Testis (tissue), 3 donors: ENCODE data around the gene MUC5AC. TPM values are rescaled to one million over a fixed set of nuclear protein-coding genes. Genes with fewer than 3 reads are reported as not detected.

Experiments used
- DNase-seq: peaks from one replicate; pipeline ENCODE4 v3.0.0-alpha.2; 2019
- H3K27ac ChIP-seq, 2 donors: fragments of 200-600 bp; sonication (generic); one replicate each; pipeline ENCODE4 v1.5.1; 2019
- H3K27me3 ChIP-seq: fragments of 200-600 bp; sonication (generic); one replicate; pipeline ENCODE4 v1.5.1; 2019
- H3K36me3 ChIP-seq: fragments of 200-600 bp; sonication (generic); one replicate; pipeline ENCODE4 v1.5.1; 2017; ENCODE audit warnings: low read depth; ENCODE audit errors: missing control alignments
- H3K4me1 ChIP-seq: fragments of 200-600 bp; sonication (generic); one replicate; pipeline ENCODE4 v1.5.1; 2019
- H3K4me3 ChIP-seq, 2 donors: fragments of 200-600 bp; sonication (generic); one replicate each; pipeline ENCODE4 v1.5.1; 2017 to 2019
- H3K9me3 ChIP-seq: fragments of 200-600 bp; sonication (generic); one replicate; pipeline ENCODE4 v1.5.1; 2017
- CTCF ChIP-seq, 3 experiments: fragments of 450-650 bp in 2 of 3; fragments of 200-600 bp in 1 of 3; sonication (generic) in 1 of 3; IDR thresholded peaks; one replicate each; pipeline ENCODE4 v1.5.1; 2016 to 2019; ENCODE audit warnings: antibody characterized with exemption in 3 of 3, mild to moderate bottlenecking in 2 of 3, moderate library complexity in 1 of 3
- POLR2A ChIP-seq: fragments of 450-650 bp; IDR thresholded peaks from one replicate; pipeline ENCODE4 v1.6.1; 2017; ENCODE audit warnings: antibody characterized with exemption, mild to moderate bottlenecking, moderate library complexity
- WGBS, 2 donors: methylation state at CpG; one replicate each; pipeline ENCODE4 v1.1.5; 2018; 5-methylcytosine and 5-hydroxymethylcytosine counted together
- intact Hi-C: fragments of 100-400 bp; cut with DNase I; formaldehyde crosslinking; loops from one replicate; pipeline ENCODE4 v1.15.1; 2023; ENCODE audit warnings: low total_unique reads
- polyA plus RNA-seq: library from polyadenylated mRNA; stranded (reverse); fragments of 350-450 nt; fragmentation: Illumina TruSeq; extraction: RNeasy Lipid Tissue Mini Kit (QIAGEN cat#74804); gene quantifications from one replicate; pipeline ENCODE4 v1.2.3, GENCODE V29; 2014; ENCODE audit warnings: low read depth, low replicate concordance; ENCODE audit not compliant: insufficient read depth
- total RNA-seq, 2 donors: library from RNA; depleted of rRNA; stranded (reverse); fragments of >200 nt; gene quantifications; one replicate each; pipeline ENCODE4 v1.2.3, GENCODE V29; 2016

The MUC5AC gene
- total and polyA plus RNA-seq, 3 donors from 2014 or later, result 0.31 to 0.62 (median 0.32) TPM

DNA sequence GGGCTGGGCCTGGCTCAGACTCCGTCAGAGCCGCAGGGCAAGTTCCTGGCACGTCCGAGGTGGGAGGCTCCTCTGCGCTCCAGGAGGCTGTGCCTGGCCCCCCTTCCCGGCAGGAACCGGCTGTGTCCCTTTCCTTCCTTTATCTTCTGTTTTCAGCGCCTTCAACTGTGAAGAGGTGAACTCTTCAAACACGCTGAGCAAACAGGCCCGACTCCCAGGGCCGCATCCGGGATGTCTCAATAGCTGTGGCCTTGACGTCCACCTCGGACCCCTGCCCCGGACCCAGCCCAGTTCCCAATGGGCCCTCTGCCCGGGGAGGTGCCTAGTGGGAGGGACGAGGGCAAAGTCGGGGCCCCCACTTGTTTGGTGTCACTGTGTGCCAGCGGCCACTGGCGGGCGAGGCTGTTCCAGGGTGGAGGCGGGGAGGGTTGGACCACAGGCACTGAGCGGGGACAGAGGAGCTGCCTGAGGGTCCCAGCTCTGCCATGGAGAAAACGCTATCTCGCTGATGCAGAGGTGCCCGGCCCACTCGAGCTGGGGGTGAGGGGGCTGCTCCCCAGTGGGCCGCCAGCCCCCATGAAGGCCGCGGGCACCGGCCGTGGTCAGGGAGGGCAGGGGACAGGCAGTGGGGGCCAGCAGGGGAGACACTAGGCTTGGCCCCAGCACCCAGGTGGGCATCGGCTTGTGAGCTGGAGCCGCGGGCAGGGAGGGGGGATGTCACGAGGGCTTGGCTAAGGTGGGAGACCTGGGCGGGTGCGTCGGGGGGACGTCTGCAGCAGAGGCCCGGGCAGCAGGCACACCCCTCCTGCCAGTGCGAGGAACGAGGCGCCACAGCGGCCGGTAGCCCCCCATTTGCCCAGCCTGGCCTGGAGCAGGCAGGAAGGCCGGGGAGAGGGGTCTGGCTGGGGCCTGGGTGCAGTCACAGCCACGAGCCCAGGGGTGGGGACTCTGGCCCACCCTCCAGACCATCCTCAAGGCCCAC is 62.4 kb downstream of the MUC5AC start:
- no peaks in the 10 kb centered on the region for H3K36me3 ChIP-seq
- intact Hi-C loops, result no loop called here
- no peak for DNase-seq
- TF ChIP-seq POLR2A (no peak), CTCF (IDR thresholded peaks at IDR 0.05) (no peak)
- no peak overlapping the region for H3K4me3 ChIP-seq
- 62 to 63% methylated on average over 22 to 47 of the region's 48 CpGs for WGBS, 2 donors
- H3K4me1 ChIP-seq, result peaks cover 12% of the 10 kb centered on the region
- H3K27ac ChIP-seq, result no peak overlapping the region
- H3K27me3 ChIP-seq, result no peaks in the 10 kb centered on the region
- H3K9me3 ChIP-seq, result no peaks in the 10 kb centered on the region

DNA sequence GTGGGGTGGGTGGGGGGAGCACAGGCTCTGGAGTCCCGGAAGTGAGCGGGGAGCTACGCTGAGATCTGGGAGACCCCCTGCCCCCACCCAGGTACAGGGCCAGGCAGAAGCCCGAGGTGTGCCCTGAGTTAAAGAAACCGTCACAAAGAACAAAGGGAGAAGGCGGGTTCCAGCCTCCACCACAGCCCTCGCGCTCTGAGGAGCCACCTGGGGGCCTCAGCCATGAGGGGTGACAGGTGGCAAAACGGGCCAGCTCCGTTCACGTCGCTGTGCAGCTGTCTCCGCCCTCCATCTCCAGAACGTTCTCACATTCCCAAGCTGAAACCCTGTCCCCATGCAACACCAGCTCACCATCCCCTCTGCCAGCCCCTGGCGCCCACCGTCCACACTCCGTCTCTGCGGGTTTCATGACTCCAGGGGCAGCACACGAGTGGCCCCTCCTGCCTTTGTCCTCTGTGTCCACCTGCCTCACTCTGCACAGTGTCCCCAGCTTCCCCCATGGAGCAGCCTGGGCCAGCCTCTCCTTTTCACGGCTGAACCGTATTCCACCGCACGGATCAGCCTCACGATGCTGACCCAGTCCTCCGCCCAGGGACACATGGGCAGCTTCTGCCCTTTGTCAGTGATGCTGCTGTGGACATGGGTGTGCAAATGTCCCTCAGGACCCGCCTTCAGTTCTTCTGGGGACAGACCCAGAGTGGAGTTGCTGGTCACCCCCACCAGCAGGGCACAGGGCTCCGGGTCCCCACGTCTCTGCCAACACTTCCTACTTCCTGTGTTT is 63.4 kb downstream of the MUC5AC start:
- intact Hi-C loops, result no loop called here
- DNase-seq, result no peak
- TF ChIP-seq CTCF (IDR thresholded peaks at IDR 0.05), result no peak
- TF ChIP-seq POLR2A, result no peak
- no peaks in the 10 kb centered on the region for H3K27me3 ChIP-seq
- peaks cover 12% of the 10 kb centered on the region for H3K4me1 ChIP-seq
- H3K9me3 ChIP-seq, result no peaks in the 10 kb centered on the region
- H3K4me3 ChIP-seq, result no peak overlapping the region
- H3K36me3 ChIP-seq, result no peaks in the 10 kb centered on the region
- H3K27ac ChIP-seq, result no peak overlapping the region
- 77 to 78% methylated on average over 25 to 28 of the region's 28 CpGs for WGBS, 2 donors

- no peak overlapping the region for H3K4me3 ChIP-seq
- H3K4me1 ChIP-seq, result peaks cover 12% of the 10 kb centered on the region
- DNase-seq, result no peak
- H3K27ac ChIP-seq, result no peak overlapping the region
- no peak for TF ChIP-seq POLR2A
- TF ChIP-seq CTCF (IDR thresholded peaks at IDR 0.05), result no peak
- intact Hi-C loops, result no loop called here
- no peaks in the 10 kb centered on the region for H3K36me3 ChIP-seq
- H3K27me3 ChIP-seq, result no peaks in the 10 kb centered on the region
- 80 to 86% methylated on average over 5 to 23 of the region's 23 CpGs for WGBS, 2 donors
- H3K9me3 ChIP-seq, result no peaks in the 10 kb centered on the region
These were observed 64.1 kb downstream of the MUC5AC start for GRCh38 chr11:1221848-1222311.

DNA sequence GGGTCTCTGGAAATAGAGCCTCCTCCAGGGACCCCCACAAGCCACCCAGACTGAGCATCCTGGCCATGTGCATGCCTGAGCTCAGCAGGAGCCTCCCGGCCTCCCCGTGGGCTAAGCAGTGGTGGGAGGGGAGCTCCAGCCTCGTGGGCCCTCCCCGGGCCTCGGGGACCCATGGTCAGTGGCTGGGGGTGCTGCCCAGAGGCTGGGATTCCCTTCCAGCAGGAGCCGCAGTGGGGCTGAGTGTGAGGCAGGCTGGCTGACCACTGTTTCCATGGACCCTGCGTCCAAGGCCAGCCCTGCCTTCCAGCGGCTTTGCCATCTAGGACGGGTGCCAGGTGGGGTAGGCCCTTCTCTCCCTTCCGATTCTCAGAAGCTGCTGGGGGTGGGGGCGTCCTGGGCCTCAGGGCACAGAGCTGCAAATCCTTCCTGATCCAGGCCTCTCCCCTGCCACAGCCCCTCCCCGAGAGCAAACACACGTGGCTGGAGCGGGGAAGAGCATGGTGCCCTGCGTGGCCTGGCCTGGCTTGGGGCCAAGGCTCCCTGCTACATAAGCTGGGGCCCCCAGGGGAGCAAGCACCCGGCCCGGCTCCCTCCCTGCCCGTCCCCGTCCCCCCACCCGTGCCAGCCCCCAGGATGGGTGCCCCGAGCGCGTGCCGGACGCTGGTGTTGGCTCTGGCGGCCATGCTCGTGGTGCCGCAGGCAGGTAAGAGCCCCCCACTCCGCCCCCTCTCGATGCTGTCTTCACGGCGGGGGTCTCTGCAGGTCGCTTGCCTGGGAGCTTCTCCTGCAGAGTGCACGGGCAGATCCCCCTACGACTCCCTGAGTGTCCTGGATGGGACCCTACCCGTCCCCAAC is 65.0 kb downstream of the MUC5AC start, which contains the start of gene MUC5B:
TSS of gene MUC5B (plus strand) at position 576 of the 855 bp plus-strand sequence. CDS start at position 634, 58 bp downstream.
- Histone ChIP-seq H3K4me1 (peaks cover 12% of the 10 kb centered on the region), H3K36me3 (no peaks in the 10 kb centered on the region), H3K27ac (no peak within 1 kb of the TSS), H3K9me3 (no peaks in the 10 kb centered on the region), H3K4me3 (no peak within 1 kb of the TSS), H3K27me3 (no peaks in the 10 kb centered on the region)
- intact Hi-C loops, result no loop called here
- TF ChIP-seq POLR2A, result no peak
- TF ChIP-seq CTCF (IDR thresholded peaks at IDR 0.05), result no peak
- DNase-seq, result peak; percentile 37
- 62 to 90% methylated on average over 2 to 22 of the region's 36 CpGs for WGBS, 2 donors
